ENCODE results near the gene ZNF451.

DNA sequence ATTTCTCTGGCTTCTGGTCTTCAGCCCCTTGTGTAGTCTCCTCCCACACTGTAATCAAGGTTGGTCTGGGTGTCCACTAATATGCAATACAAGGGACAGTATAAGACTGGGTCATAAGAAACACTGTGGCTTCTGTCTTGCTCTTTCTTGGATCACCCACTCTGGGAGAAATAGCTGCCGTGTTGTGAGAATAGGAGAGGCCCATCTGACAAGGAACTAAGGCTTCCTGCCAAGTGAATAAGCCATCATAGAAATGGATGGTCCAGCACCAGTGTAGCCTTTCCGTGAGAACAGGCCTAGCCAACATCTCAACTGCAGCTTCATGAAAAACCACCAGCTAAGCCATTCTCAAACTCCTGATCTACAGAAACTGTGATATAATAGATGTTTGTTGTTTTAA, 105.5 kb downstream of the ZNF451 start:
- TF ChIP-seq, protein P1, sequence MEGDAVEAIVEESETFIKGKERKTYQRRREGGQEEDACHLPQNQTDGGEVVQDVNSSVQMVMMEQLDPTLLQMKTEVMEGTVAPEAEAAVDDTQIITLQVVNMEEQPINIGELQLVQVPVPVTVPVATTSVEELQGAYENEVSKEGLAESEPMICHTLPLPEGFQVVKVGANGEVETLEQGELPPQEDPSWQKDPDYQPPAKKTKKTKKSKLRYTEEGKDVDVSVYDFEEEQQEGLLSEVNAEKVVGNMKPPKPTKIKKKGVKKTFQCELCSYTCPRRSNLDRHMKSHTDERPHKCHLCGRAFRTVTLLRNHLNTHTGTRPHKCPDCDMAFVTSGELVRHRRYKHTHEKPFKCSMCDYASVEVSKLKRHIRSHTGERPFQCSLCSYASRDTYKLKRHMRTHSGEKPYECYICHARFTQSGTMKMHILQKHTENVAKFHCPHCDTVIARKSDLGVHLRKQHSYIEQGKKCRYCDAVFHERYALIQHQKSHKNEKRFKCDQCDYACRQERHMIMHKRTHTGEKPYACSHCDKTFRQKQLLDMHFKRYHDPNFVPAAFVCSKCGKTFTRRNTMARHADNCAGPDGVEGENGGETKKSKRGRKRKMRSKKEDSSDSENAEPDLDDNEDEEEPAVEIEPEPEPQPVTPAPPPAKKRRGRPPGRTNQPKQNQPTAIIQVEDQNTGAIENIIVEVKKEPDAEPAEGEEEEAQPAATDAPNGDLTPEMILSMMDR (conservative IDR thresholded peaks at IDR 0.05), result no peak
- TF ChIP-seq EZH2 (IDR thresholded peaks at IDR 0.05; ENCODE audit: low read depth), result no peak
